NCI-H2107 treated with DMSO at 0.1 percent for 48 hours (cell line): ENCODE data around the gene KCNMB2.

Experiments used
- DNase-seq: peaks from one replicate; lab custom pipeline; 2025; ENCODE audit not compliant: unreplicated experiment; lab: John Stamatoyannopoulos, UW

Gene KCNMB2

GRCh38 chr3:178634975-178635374, 98.7 kb downstream of the KCNMB2 start:
- DNase-seq, result no peak

- no peak for DNase-seq
Observed at GRCh38 chr3:178637802-178638201, 101.6 kb downstream of the KCNMB2 start.

- no peak for DNase-seq
Observed at GRCh38 chr3:178645503-178645902, 109.3 kb downstream of the KCNMB2 start.

GRCh38 chr3:178646186-178646862, 110.1 kb downstream of the KCNMB2 start:
- no peak for DNase-seq

- DNase-seq, result no peak
Observed at GRCh38 chr3:178655488-178655887, 119.3 kb downstream of the KCNMB2 start.

- DNase-seq, result no peak
Observed at GRCh38 chr3:178658694-178659325, 122.6 kb downstream of the KCNMB2 start.

GRCh38 chr3:178663201-178663934, 127.1 kb downstream of the KCNMB2 start:
- no peak for DNase-seq

GRCh38 chr3:178665747-178666146, 129.5 kb downstream of the KCNMB2 start:
- DNase-seq, result no peak

GRCh38 chr3:178669022-178669601, 132.9 kb downstream of the KCNMB2 start:
- DNase-seq, result no peak

- no peak for DNase-seq
Observed at GRCh38 chr3:178669758-178670157, 133.5 kb downstream of the KCNMB2 start.

- no peak for DNase-seq
Observed at GRCh38 chr3:178671377-178671776, 135.1 kb downstream of the KCNMB2 start.

GRCh38 chr3:178671791-178672190, 135.6 kb downstream of the KCNMB2 start:
- DNase-seq, result no peak

- DNase-seq, result no peak
Observed at GRCh38 chr3:178672275-178672674, 136.0 kb downstream of the KCNMB2 start.

GRCh38 chr3:178673529-178673928, 137.3 kb downstream of the KCNMB2 start:
- no peak for DNase-seq

- DNase-seq, result no peak
Observed at GRCh38 chr3:178676077-178676476, 139.8 kb downstream of the KCNMB2 start.

- DNase-seq, result no peak
Observed at GRCh38 chr3:178676942-178677790, 140.9 kb downstream of the KCNMB2 start.

GRCh38 chr3:178677961-178678360, 141.7 kb downstream of the KCNMB2 start:
- DNase-seq, result no peak

GRCh38 chr3:178680037-178680436, 143.8 kb downstream of the KCNMB2 start:
- DNase-seq, result no peak

- DNase-seq, result no peak
Observed at GRCh38 chr3:178680489-178680888, 144.3 kb downstream of the KCNMB2 start.

- DNase-seq, result no peak
Observed at GRCh38 chr3:178684881-178685590, 148.8 kb downstream of the KCNMB2 start.
